IPS-15b (cell line): ENCODE data around the gene PALM.
"Not testable (repeated sequence)": the region's sequence is repeated elsewhere in the genome, so short reads cannot be mapped to it uniquely, and the experiment has no call there.

Experiments
- H3K27me3 ChIP-seq: one replicate; pipeline ENCODE4 v1.6.1; 2013; ENCODE audit warnings: low read length; ENCODE audit not compliant: control insufficient read depth, insufficient read depth
- H3K36me3 ChIP-seq: one replicate; pipeline ENCODE4 v1.6.1; 2013; ENCODE audit warnings: low read length; ENCODE audit not compliant: control insufficient read depth, insufficient read depth
- H3K4me1 ChIP-seq: one replicate; pipeline ENCODE4 v1.6.1; 2013; ENCODE audit warnings: mild to moderate bottlenecking, low read length; ENCODE audit not compliant: control insufficient read depth, insufficient read depth
- H3K4me3 ChIP-seq: one replicate; pipeline ENCODE4 v1.5.1; 2013; ENCODE audit warnings: low read depth, low read length
- H3K9ac ChIP-seq: one replicate; pipeline ENCODE4 v1.6.1; 2013; ENCODE audit warnings: low read depth, mild to moderate bottlenecking, low read length
- H3K9me3 ChIP-seq: one replicate; pipeline ENCODE4 v1.6.1; 2013; ENCODE audit warnings: mild to moderate bottlenecking, low read length; ENCODE audit not compliant: control insufficient read depth, insufficient read depth

Gene PALM

DNA sequence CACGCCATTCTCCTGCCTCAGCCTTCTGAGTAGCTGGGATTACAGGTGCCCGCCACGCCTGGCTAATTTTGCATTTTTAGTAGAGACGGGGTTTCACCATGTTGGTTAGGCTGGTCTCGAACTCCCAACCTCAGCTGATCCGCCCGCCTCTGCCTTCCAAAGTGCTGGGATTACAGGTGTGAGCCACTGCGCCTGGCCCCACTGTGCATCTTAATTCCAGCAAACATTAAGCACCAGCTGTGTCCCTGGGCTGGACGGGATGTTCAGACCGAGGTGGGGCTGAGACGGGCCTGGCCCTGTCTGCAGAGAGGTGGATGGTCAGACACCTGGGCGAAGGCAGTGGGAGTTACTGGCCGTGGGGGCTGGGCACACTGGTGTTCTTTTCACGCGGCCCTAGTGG lies 20.8 kb downstream of the PALM start:
- H3K9ac ChIP-seq, H3K4me3 ChIP-seq, H3K4me1 ChIP-seq: not testable (repeated sequence)

DNA sequence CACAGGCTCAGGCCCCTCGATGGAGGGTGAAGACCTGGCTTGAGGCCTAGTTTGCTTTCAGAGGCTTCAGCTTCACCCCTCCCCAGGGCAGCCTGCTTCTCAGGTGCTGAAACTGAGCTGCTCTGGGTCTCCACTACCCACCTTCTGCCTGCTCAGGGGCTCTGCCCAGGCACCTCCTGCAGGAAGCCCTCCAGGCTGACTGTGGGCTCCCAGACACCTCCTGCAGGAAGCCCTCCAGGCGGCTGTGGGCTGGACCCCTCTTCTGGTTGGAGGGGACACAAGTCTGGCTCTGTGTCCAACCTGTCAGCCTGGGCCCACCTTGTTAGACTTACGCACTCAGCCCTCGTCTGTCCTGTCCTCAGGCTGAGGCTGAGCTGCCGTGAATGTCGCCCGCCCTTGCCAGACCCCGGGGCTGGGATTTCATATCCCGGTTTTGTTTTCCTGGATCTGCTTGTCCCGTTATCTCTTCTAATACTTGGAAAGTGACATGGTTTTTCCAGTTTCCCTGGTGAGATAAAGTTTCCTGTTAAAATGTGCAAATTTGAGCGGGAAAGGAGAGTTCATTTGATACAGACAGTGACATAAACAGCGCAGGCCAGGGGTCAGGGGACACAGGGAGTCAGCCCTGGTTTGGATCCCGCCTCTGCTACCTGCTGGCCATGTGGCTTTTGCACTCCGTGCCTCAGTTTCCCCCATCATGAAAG lies 21.4 kb downstream of the PALM start:
- Histone ChIP-seq H3K4me3 (no peak overlapping the region), H3K27me3 (no peaks in the 10 kb centered on the region), H3K36me3 (peaks cover 4% of the 10 kb centered on the region), H3K9ac (no peak overlapping the region), H3K4me1 (no peaks in the 10 kb centered on the region), H3K9me3 (no peaks in the 10 kb centered on the region)

More for the DNA sequence above, 20.8 kb downstream of the PALM start:
- H3K36me3 ChIP-seq, H3K9me3 ChIP-seq, H3K27me3 ChIP-seq: not testable (repeated sequence)

DNA sequence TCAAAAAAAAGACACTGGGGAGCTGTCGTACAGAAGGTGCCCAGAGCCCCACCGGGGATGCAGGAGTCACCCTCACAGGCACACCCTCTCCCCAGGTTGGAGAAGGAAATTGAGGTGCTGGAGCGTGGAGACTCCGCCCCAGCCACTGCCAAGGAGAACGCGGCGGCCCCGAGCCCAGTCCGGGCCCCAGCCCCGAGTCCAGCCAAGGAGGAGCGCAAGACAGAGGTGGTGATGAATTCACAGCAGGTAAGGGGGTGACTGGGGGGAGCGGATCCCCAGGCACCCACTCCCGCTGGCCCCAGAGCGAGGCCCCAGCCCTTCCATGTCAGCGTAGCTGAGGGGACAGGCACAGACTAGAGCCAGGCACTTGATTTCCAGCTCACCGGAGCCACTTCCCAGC lies 22.3 kb downstream of the PALM start:
- no peaks in the 10 kb centered on the region for H3K9me3 ChIP-seq
- no peak overlapping the region for H3K9ac ChIP-seq
- no peaks in the 10 kb centered on the region for H3K4me1 ChIP-seq
- H3K4me3 ChIP-seq: no peak overlapping the region
- H3K36me3 ChIP-seq: peaks cover 4% of the 10 kb centered on the region
- no peaks in the 10 kb centered on the region for H3K27me3 ChIP-seq

DNA sequence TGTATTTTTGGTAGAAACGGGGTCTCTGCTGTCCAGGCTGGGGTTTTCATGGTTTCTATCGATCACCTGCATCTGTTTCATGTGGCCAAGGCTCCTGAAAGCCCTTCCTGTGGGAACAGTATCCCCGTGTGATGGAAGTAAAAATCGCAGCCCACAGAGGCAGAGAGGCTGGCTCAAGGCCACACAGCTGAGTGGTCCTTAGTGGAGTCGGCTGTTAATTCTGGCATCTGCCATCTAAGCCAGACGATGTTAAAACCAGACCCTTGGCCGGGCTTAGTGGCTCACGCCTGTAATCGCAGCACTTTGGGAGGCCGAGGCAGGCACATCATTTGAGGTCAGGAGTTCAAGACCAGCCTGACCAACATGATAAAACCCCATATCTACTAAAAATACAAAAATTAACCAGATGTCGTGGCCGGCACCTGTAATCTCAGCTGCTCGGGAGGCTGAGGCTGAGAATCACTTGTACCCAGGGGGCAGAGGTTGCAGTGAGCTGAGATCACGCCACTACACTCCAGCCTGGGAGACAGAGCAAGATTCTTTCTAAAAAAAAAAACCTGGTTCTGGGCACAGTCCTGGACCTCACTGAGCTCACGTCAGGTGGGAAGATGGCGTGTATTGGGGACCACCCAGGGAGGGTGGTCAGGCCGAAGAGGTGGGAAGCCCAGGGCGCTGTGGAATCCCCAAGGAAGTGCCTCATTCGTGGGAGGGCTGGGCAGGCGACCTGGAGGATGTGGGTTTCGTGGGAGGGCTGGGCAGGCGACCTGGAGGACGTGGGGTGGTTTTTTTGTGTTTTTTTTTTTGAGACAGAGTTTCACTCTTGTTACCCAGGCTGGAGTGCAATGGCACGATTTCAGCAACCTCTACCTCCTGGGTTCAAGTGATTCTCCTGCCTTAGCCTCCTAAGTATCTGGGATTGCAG lies 23.7 kb downstream of the PALM start:
- Histone ChIP-seq H3K4me1 (no peaks in the 10 kb centered on the region), H3K9ac (no peak overlapping the region), H3K27me3 (no peaks in the 10 kb centered on the region), H3K4me3 (no peak overlapping the region), H3K9me3 (no peaks in the 10 kb centered on the region), H3K36me3 (peaks cover 4% of the 10 kb centered on the region)

DNA sequence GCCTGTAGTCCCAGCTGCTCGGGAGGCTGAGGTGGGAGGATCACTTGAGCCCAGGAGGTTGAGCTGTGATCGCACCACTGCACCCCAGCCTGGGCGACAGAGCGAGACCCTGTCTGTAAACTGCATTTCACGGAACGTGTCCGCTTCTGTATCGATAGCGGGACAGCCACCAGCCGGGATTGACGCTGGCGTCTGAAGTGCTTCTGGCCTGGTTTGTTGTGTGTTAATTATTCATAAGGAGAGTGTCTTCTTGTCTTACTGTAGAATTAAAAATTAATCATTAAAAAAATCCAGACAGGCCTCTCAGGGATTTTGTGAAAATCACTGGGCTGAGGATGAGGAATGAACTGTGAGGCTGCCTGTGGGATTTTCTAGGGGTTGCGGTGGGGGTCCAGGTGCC lies 26.0 kb downstream of the PALM start:
- no peak overlapping the region for H3K4me3 ChIP-seq
- peaks cover 4% of the 10 kb centered on the region for H3K36me3 ChIP-seq
- H3K27me3 ChIP-seq: no peaks in the 10 kb centered on the region
- no peak overlapping the region for H3K9ac ChIP-seq
- H3K9me3 ChIP-seq: no peaks in the 10 kb centered on the region
- H3K4me1 ChIP-seq: no peaks in the 10 kb centered on the region

DNA sequence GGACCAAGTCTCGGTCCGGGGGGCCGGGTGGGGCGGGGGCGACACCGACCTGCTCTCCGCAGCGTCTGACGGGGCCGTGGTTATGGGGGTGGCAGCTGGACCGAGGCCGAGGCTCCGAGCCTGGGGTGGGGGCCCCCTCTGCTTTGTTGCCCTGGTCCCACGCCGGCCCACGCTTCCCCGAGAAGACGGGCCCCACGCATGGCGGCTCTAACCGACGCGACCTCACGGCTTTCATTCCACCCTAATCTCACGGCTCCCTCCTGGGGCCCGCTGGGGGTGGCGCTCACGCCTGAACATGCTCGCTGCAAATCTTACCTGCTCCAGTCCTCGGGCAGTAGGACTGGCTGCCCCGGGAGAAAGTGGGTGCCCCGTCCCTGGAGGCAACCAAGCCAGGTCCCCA lies 27.4 kb downstream of the PALM start:
- Histone ChIP-seq H3K9me3 (no peaks in the 10 kb centered on the region), H3K4me1 (no peaks in the 10 kb centered on the region), H3K4me3 (no peak overlapping the region), H3K36me3 (peaks cover 4% of the 10 kb centered on the region), H3K9ac (no peak overlapping the region), H3K27me3 (no peaks in the 10 kb centered on the region)

DNA sequence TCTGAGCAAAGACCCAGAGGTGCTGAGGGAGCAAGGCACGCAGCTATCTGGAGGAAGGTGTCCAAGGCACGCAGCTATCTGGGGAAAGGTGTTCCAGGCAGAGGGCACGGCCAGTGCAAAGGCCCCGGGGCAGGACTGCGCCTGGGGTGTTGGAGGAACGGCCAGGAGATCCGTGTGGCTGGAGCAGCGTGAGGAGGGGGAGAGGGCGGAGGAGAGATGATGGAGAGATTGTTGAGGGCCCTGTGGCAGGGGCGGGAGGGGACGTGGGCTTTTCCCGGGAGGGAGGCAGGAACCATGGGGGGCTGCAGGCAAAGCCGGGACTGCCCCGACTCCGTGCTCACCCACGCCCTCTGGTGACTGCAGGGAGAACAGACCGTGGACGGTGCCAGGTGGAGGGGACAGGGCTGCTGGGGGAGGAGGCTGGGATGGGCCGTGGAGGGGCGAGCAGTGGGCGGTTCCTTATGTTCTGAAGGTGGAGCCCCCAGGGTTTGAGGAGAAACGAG lies 28.9 kb downstream of the PALM start:
- Histone ChIP-seq H3K9me3 (no peaks in the 10 kb centered on the region), H3K4me1 (no peaks in the 10 kb centered on the region), H3K9ac (no peak overlapping the region), H3K27me3 (no peaks in the 10 kb centered on the region), H3K4me3 (no peak overlapping the region), H3K36me3 (peaks cover 4% of the 10 kb centered on the region)

DNA sequence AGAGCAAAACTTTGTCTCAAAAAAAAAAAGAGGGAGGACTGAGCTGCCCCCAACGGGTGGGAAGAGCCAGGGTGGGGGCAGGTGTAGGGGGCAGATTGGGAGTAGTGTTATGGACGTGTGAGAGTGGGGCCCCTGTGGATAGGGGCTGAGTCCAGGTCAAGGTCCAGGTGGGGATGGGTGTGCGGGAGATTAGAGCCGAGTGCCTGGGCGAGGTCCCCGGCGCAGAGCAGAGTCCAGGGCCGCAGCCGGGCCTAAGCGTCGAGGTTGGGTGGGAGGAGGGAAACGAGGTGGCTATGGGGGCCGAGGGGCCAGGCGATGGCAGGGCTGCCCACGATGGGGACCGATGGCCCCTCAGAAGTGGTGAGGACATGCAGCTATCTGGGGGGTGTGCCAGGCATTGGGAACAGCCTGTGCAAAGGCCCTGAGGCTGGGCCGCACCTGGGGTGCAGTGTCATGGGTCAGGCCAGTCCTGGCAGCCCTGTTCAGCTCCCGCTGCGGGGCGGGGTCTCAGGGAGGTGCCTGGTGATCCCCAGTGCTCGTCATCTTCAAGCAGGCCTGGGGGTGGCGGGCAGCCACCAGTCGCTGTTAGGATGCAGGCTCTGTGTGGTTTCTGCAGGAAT lies 29.9 kb downstream of the PALM start:
- Histone ChIP-seq H3K9ac (no peak overlapping the region), H3K9me3 (no peaks in the 10 kb centered on the region), H3K36me3 (peaks cover 4% of the 10 kb centered on the region), H3K4me3 (no peak overlapping the region), H3K27me3 (no peaks in the 10 kb centered on the region), H3K4me1 (no peaks in the 10 kb centered on the region)

DNA sequence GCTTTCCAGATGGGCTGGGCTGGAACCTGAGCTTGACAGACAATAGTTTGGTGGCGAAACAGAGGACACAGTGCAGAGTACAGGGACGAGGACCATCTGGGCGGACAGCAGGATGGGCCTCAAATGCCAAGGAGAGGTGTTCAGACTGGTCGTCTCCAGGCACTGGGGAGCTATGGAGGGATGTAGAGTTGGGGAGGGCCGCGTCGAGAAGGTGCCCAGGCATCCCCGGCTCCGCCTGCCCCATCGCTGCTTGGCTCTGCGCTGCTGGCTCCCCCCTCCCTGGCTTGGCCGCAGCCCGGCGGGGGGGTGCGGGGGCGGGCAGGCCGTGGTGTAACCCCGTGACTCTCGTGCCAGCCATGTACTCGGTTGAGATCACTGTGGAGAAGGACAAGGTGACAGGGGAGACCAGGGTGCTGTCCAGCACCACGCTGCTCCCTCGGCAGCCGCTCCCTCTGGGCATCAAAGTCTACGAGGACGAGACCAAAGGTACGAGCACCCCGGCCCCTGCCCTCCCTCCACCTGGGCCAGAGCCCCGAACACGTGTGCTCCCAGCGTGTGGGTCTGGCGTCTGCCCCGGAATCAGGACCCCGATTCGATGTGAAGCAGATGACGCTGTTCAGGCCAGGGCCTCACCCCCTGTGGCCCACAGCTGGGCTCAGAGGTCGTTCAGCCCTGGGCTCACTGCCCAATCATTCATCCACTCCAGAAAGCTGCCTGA lies 31.4 kb downstream of the PALM start:
- H3K9me3 ChIP-seq: no peaks in the 10 kb centered on the region
- no peaks in the 10 kb centered on the region for H3K36me3 ChIP-seq
- H3K4me1 ChIP-seq: no peaks in the 10 kb centered on the region
- no peak overlapping the region for H3K9ac ChIP-seq
- H3K4me3 ChIP-seq: no peak overlapping the region
- no peaks in the 10 kb centered on the region for H3K27me3 ChIP-seq

DNA sequence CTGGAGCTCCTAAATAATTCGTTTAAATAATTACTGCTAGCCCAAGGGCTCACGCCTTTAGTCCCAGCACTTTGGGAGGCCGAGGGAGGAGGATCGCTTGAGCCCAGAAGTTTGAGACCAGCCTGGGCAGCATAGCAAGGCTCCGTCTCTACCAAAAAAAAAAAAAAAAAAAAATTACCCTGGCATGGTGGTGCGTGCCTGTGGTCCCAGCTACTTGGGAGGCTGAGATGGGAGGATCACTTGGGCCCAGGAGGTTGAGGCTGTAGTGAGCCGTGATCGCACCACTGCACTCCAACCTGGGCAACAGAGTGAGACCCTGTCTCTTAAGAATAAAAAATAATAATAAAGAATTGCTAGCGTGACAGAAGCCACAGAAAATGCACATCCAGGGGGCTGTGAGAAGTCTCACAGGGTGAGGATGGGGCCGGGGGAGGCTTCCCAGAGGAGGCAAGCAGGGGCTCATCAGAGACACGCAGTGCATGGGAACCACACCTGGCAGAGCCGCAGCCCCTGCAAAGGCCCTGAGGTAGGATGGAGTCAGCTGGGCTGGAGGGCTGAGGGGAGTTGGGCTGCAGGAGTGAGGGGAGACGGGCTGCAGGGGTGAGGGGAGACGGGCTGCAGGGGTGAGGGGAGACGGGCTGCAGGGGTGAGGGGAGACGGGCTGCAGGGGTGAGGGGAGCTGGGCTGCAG lies 32.2 kb downstream of the PALM start:
- not testable (repeated sequence) for H3K27me3 ChIP-seq, H3K9ac ChIP-seq, H3K4me3 ChIP-seq, H3K36me3 ChIP-seq, H3K4me1 ChIP-seq, H3K9me3 ChIP-seq
